DND-41 (cell line): ENCODE measurements around the gene TEC.
"Not testable (repeated sequence)": the region's sequence is repeated elsewhere in the genome, so short reads cannot be mapped to it uniquely, and the experiment has no call there.

Experiments used
- ATAC-seq: fragments of 200-7000 bp; cut with Tn5 transposase; 3 replicates; pipeline ENCODE4 v1.9.1; 2021; ENCODE audit warnings: low read depth; ENCODE audit not compliant: insufficient read depth
- DNase-seq: peaks from one replicate; pipeline ENCODE4 v3.0.0-alpha.2; 2020
- H2AFZ ChIP-seq: 2 replicates; pipeline ENCODE4 v1.6.0; 2012; ENCODE audit warnings: low read depth, low read length
- H3K27ac ChIP-seq: 2 replicates; pipeline ENCODE4 v1.5.1; 2012; ENCODE audit warnings: low read length, inconsistent platforms
- H3K27me3 ChIP-seq: fragments of 200-600 bp; sonication (generic); 2 replicates; pipeline ENCODE4 v1.6.0; 2012; ENCODE audit warnings: low read length, mild to moderate bottlenecking, inconsistent platforms; ENCODE audit not compliant: insufficient read depth, poor library complexity
- H3K36me3 ChIP-seq: 2 replicates; pipeline ENCODE4 v1.5.1; 2012; ENCODE audit warnings: low read length, inconsistent platforms; ENCODE audit not compliant: insufficient read depth
- H3K4me1 ChIP-seq: 2 replicates; pipeline ENCODE4 v1.5.1; 2012; ENCODE audit warnings: mild to moderate bottlenecking, low read length; ENCODE audit not compliant: insufficient read depth
- H3K4me2 ChIP-seq: 2 replicates; pipeline ENCODE4 v1.6.0; 2012; ENCODE audit warnings: mild to moderate bottlenecking, moderate library complexity, low read length, inconsistent platforms; ENCODE audit not compliant: insufficient read depth
- H3K4me3 ChIP-seq, 2 experiments: fragments of 200-600 bp in 1 of 2; shearing (Covaris generic) in 1 of 2; 2 replicates each; pipeline ENCODE4 v1.5.1; 2012 to 2016; ENCODE audit warnings: inconsistent platforms in 2 of 2, low read length in 2 of 2, mild to moderate bottlenecking in 2 of 2, low read depth in 1 of 2, moderate library complexity in 1 of 2
- H3K79me2 ChIP-seq: 2 replicates; pipeline ENCODE4 v1.6.0; 2012; ENCODE audit warnings: low read length, inconsistent platforms; ENCODE audit not compliant: insufficient read depth
- H3K9ac ChIP-seq: 2 replicates; pipeline ENCODE4 v1.6.0; 2012; ENCODE audit warnings: low read depth, mild to moderate bottlenecking, inconsistent platforms, low read length, moderate library complexity
- H3K9me3 ChIP-seq: 2 replicates; pipeline ENCODE4 v1.5.1; 2012; ENCODE audit warnings: low read length, moderate library complexity, mild to moderate bottlenecking, inconsistent platforms; ENCODE audit not compliant: insufficient read depth, severe bottlenecking
- H4K20me1 ChIP-seq: 2 replicates; pipeline ENCODE4 v1.6.0; 2012; ENCODE audit warnings: low read length; ENCODE audit not compliant: insufficient read depth
- EZH2 ChIP-seq: IDR thresholded peaks from 3 replicates; pipeline ENCODE4 v1.6.1; 2012; ENCODE audit warnings: borderline replicate concordance, low read depth, mild to moderate bottlenecking, moderate library complexity, low read length, inconsistent platforms; ENCODE audit not compliant: severe bottlenecking
- TF ChIP-seq, protein P1 (sequence below): IDR thresholded peaks from 2 replicates; pipeline ENCODE4 v1.5.1; 2012; ENCODE audit warnings: borderline replicate concordance, low read length, moderate library complexity, mild to moderate bottlenecking; ENCODE audit not compliant: poor library complexity, severe bottlenecking; ENCODE audit errors: extremely low read depth

TEC gene

DNA sequence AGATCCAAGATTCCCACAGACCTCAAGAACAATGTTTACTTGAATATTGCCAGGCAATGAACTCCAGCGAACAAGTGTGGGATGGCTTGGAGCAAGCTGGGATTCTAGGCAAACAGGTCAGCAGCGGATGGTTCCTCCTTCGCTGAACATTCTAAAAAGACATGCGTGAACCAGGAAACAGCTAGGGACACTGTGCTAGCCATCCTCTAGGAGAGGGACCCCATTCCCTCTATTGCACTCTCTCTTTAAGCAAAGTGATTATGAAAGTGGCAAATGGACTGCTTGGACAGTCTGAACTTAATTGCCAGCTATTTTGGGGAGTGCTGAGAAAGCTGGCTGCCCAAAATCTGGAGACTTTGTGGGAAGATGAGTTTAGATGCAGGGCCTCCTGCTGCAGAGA, 29.9 kb upstream of the TEC start:
- no peak overlapping the region for H3K4me3 ChIP-seq
- H3K4me1 ChIP-seq = no peaks in the 10 kb centered on the region
- no peak for DNase-seq
- no peak for ATAC-seq
- H4K20me1 ChIP-seq = no peaks in the 10 kb centered on the region
- no peaks in the 10 kb centered on the region for H3K79me2 ChIP-seq
- no peak overlapping the region for H3K4me2 ChIP-seq
- H3K36me3 ChIP-seq = no peaks in the 10 kb centered on the region
- H3K9ac ChIP-seq = no peak overlapping the region
- H3K27me3 ChIP-seq = no peaks in the 10 kb centered on the region
- no peaks in the 10 kb centered on the region for H3K9me3 ChIP-seq
- TF ChIP-seq EZH2 = no peak
- TF ChIP-seq, protein P1, sequence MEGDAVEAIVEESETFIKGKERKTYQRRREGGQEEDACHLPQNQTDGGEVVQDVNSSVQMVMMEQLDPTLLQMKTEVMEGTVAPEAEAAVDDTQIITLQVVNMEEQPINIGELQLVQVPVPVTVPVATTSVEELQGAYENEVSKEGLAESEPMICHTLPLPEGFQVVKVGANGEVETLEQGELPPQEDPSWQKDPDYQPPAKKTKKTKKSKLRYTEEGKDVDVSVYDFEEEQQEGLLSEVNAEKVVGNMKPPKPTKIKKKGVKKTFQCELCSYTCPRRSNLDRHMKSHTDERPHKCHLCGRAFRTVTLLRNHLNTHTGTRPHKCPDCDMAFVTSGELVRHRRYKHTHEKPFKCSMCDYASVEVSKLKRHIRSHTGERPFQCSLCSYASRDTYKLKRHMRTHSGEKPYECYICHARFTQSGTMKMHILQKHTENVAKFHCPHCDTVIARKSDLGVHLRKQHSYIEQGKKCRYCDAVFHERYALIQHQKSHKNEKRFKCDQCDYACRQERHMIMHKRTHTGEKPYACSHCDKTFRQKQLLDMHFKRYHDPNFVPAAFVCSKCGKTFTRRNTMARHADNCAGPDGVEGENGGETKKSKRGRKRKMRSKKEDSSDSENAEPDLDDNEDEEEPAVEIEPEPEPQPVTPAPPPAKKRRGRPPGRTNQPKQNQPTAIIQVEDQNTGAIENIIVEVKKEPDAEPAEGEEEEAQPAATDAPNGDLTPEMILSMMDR = no peak
- no peak overlapping the region for H3K27ac ChIP-seq
- no peak overlapping the region for H2AFZ ChIP-seq

DNA sequence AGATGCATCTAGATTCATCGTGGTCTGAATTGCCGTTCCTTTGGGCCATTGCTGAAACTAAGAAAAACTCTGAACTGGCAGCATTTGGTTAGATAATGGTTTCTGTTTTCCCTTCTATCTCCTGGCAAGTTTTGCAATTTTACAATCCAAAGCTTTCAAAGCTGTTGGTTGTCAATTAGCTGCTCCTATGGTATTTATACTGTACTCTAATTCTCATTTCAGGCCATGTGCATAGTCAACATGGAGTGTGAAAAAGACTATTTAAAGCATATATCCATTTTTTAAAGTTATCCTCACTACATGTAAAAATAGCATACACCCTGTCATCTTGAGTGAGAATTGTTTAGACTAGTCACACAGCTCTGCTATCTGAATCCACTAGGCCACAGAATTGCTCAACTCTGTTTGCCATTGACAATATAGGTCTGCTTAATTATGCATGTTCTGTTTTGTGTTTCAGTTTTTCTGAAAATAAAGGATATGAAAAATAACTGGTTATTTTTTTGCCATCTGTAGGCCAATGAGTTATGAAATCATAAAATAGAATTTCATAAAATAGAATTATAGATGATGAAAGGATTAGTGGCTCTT, 27.7 kb upstream of the TEC start:
- Histone ChIP-seq H2AFZ (no peak overlapping the region), H3K79me2 (no peaks in the 10 kb centered on the region), H3K9me3 (no peaks in the 10 kb centered on the region), H3K4me2 (no peak overlapping the region), H3K27ac (no peak overlapping the region), H3K4me1 (no peaks in the 10 kb centered on the region), H3K9ac (no peak overlapping the region), H3K27me3 (no peaks in the 10 kb centered on the region), H3K4me3 (no peak overlapping the region), H4K20me1 (no peaks in the 10 kb centered on the region), H3K36me3 (no peaks in the 10 kb centered on the region)
- DNase-seq = no peak
- no peak for ATAC-seq
- no peak for TF ChIP-seq EZH2
- TF ChIP-seq, protein P1 = no peak

DNA sequence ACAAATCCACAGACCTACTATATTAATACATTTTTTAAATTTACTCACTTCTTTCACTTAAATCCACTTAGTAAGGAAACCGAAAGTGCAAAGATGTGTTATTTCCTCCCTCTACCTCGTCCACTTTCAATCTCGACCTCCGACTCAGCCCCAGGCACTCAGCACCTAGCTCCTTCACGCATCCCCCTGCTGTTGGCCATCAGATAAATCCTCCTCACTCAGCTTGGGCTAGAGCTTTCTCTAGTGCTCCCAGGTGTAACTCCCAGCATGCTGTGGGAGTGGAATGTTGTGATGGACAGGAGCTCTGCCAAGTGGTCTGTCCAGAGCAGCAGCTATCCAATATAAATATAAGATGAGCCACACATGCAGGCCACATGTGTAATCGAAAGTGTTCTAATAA, 26.7 kb upstream of the TEC start:
- H3K27ac ChIP-seq = no peak overlapping the region
- no peaks in the 10 kb centered on the region for H4K20me1 ChIP-seq
- no peaks in the 10 kb centered on the region for H3K27me3 ChIP-seq
- H3K4me2 ChIP-seq = no peak overlapping the region
- no peaks in the 10 kb centered on the region for H3K36me3 ChIP-seq
- H3K4me3 ChIP-seq = no peak overlapping the region
- ATAC-seq (no peak), DNase-seq (no peak)
- no peak for TF ChIP-seq EZH2
- TF ChIP-seq, protein P1 = no peak
- no peaks in the 10 kb centered on the region for H3K4me1 ChIP-seq
- no peak overlapping the region for H2AFZ ChIP-seq
- H3K9ac ChIP-seq = no peak overlapping the region
- H3K79me2 ChIP-seq = no peaks in the 10 kb centered on the region
- no peaks in the 10 kb centered on the region for H3K9me3 ChIP-seq

DNA sequence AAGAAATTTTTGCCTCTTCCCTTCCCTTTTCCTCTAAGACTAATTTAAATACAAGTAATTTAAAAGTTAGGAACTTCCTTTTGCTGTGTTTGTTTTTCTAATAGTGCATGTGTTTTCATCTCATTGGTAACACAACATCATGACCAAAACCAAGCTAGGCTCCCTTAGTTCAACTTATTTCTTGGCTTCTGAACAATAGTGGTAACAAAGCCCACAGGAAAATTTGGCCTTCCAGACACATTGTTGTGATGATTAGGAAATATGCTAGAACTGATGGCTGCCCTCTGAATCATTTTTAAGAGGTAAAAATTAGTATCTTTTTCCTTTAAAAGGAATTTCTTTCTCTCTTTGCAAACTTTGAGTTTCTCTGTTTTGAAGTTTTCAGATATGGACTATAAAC, 25.5 kb upstream of the TEC start:
- Histone ChIP-seq H3K27ac (no peak overlapping the region), H3K9ac (no peak overlapping the region)

DNA sequence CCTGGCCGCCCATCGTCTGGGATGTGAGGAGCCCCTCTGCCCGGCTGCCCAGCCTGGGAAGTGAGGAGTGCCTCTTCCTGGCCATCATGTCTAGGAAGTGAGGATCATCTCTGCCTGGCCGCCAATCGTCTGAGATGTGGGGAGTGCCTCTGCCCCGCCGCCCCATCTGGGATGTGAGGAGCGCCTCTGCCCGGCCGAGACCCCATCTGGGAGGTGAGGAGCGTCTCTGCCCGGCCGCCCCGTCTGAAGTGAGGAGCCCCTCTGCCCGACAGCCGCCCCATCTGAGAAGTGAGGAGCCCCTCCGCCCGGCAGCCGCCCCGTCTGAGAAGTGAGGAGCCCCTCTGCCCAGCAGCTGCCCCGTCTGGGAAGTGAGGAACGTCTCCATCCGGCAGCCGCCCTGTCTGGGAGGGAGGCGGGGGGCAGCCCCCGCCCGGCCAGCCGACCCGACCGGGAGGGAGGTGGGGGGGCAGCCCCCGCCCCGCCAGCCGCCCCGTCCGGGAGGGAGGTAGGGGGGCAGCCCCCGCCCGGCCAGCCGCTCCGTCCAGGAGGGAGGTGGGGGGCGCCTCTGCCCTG, 22.7 kb upstream of the TEC start:
- not testable (repeated sequence) for H3K27me3 ChIP-seq, H3K4me3 ChIP-seq, ATAC-seq, H2AFZ ChIP-seq, H3K9me3 ChIP-seq, H4K20me1 ChIP-seq, H3K36me3 ChIP-seq, H3K79me2 ChIP-seq, H3K4me1 ChIP-seq, H3K4me2 ChIP-seq, DNase-seq, H3K9ac ChIP-seq, H3K27ac ChIP-seq

More for the DNA sequence above, 25.5 kb upstream of the TEC start:
- Histone ChIP-seq H2AFZ (no peak overlapping the region), H3K9me3 (no peaks in the 10 kb centered on the region), H3K4me3 (no peak overlapping the region), H3K79me2 (no peaks in the 10 kb centered on the region), H4K20me1 (no peaks in the 10 kb centered on the region), H3K27me3 (no peaks in the 10 kb centered on the region), H3K4me1 (no peaks in the 10 kb centered on the region), H3K4me2 (no peak overlapping the region), H3K36me3 (no peaks in the 10 kb centered on the region)
- no peak for DNase-seq
- ATAC-seq = no peak
- no peak for TF ChIP-seq EZH2
- TF ChIP-seq, protein P1 = no peak
